HepG2 (cell line): ENCODE data around the gene LYZ. TPM values are rescaled to one million over a fixed set of nuclear protein-coding genes. Genes with fewer than 3 reads are reported as not detected.
A peak's percentile ranks its signal among the peaks of the same experiment; 100 is the strongest.

Experiments used
- FOXA1 ChIP-seq, 2 experiments: fragments of 450-650 bp in 1 of 2; sonication (generic) in 1 of 2; formaldehyde crosslinking in 1 of 2; IDR thresholded peaks; 2 replicates each; pipeline versions ENCODE4 v1.4.0 to v1.6.1; 2016 to 2020; ENCODE audit warnings: missing genetic modification reagents in 1 of 2
- GABPA ChIP-seq, 2 experiments: IDR thresholded peaks; 2 replicates each; pipeline ENCODE4 v1.6.1; 2011 to 2016; ENCODE audit warnings: low read depth in 2 of 2, low read length in 1 of 2, missing biosample characterization in 1 of 2, missing genetic modification characterization in 1 of 2
- HMG20B ChIP-seq: conservative IDR thresholded peaks from 2 replicates; pipeline ENCODE4 v1.6.1; 2016; ENCODE audit warnings: missing genetic modification reagents, missing compliant biosample characterization
- MAZ ChIP-seq, 2 experiments: sonication (generic) in 1 of 2; formaldehyde crosslinking in 1 of 2; IDR thresholded peaks; 2 replicates each; pipeline versions ENCODE4 v1.5.0 to v1.6.1; 2012 to 2020; ENCODE audit warnings: low read depth in 2 of 2, mild to moderate bottlenecking in 2 of 2, borderline replicate concordance in 1 of 2, improper control_type of control experiment in 1 of 2, low read length in 1 of 2, missing genetic modification reagents in 1 of 2, moderate library complexity in 1 of 2
- NCOR1 ChIP-seq: fragments of 200-600 bp; sonication (generic); IDR thresholded peaks from 2 replicates; pipeline ENCODE4 v1.7.0; 2017; ENCODE audit warnings: antibody characterized with exemption, low read length, borderline replicate concordance
- NFE2 ChIP-seq: sonication (generic); formaldehyde crosslinking; IDR thresholded peaks from 2 replicates; pipeline ENCODE4 v1.4.0; 2020; ENCODE audit warnings: missing genetic modification reagents
- NR1H2 ChIP-seq: sonication (generic); formaldehyde crosslinking; IDR thresholded peaks from 2 replicates; pipeline ENCODE4 v1.8.1; 2022; ENCODE audit warnings: low read depth, missing genetic modification reagents, borderline replicate concordance
- RARA ChIP-seq: IDR thresholded peaks from 2 replicates; pipeline ENCODE4 v1.6.1; 2016; ENCODE audit warnings: missing genetic modification reagents, missing compliant biosample characterization
- RERE ChIP-seq: IDR thresholded peaks from 2 replicates; pipeline ENCODE4 v1.6.1; 2016; ENCODE audit warnings: low read depth, missing genetic modification reagents, missing compliant biosample characterization
- SALL1 ChIP-seq: sonication (generic); formaldehyde crosslinking; IDR thresholded peaks from 2 replicates; pipeline ENCODE4 v1.8.0; 2022; ENCODE audit warnings: mild to moderate bottlenecking, missing genetic modification reagents
- SIN3A ChIP-seq: IDR thresholded peaks from 2 replicates; pipeline ENCODE4 v1.6.1; 2011; ENCODE audit warnings: low read depth, mild to moderate bottlenecking, control low read depth, low read length, borderline replicate concordance
- TEAD3 ChIP-seq: optimal IDR thresholded peaks from 2 replicates; pipeline ENCODE3; 2016; ENCODE audit warnings: borderline replicate concordance
- ZMYM4 ChIP-seq: sonication (generic); formaldehyde crosslinking; IDR thresholded peaks from 2 replicates; pipeline ENCODE4 v1.8.1; 2023; ENCODE audit warnings: mild to moderate bottlenecking, missing genetic modification reagents
- ZNF34 ChIP-seq: sonication (generic); formaldehyde crosslinking; IDR thresholded peaks from 2 replicates; pipeline ENCODE4 v1.4.0; 2020; ENCODE audit warnings: mild to moderate bottlenecking, missing genetic modification reagents, borderline replicate concordance
- ZSCAN20 ChIP-seq: sonication (generic); formaldehyde crosslinking; IDR thresholded peaks from 2 replicates; pipeline ENCODE4 v1.4.0; 2020; ENCODE audit warnings: missing genetic modification reagents, mild to moderate bottlenecking, borderline replicate concordance
- polyA plus RNA-seq, 8 experiments: library from polyadenylated mRNA; depleted of rRNA in 3 of 8; stranded (reverse) in 7 of 8; unstranded in 1 of 8; fragments of >200 nt; fragmentation: Illumina TruSeq in 4 of 8; extraction: Trizol in 4 of 8; gene quantifications; 2 replicates each; pipeline versions ENCODE4 v1.2.1 to v1.2.3, GENCODE V29; 2011 to 2016; ENCODE audit warnings: low read depth in 4 of 8, missing spikeins in 1 of 8, mixed read lengths in 1 of 8; ENCODE audit not compliant: insufficient read depth in 1 of 8
- total RNA-seq, 5 experiments: library from RNA; depleted of rRNA; stranded (reverse); fragments of >200 nt; fragmentation: Illumina TruSeq; extraction: Trizol; gene quantifications; 2 replicates each; pipeline ENCODE4 v1.2.3, GENCODE V29; 2016; ENCODE audit warnings: low read depth in 1 of 5
- TF ChIP-seq, protein P1 (sequence below): sonication (generic); formaldehyde crosslinking; IDR thresholded peaks from 2 replicates; pipeline ENCODE4 v1.4.0; 2020; ENCODE audit warnings: missing genetic modification reagents, low read depth, mild to moderate bottlenecking, borderline replicate concordance
- TF ChIP-seq, protein P2 (sequence below): sonication (generic); formaldehyde crosslinking; IDR thresholded peaks from 2 replicates; pipeline ENCODE4 v1.4.0; 2020; ENCODE audit warnings: missing genetic modification reagents

LYZ gene
- total and polyA plus RNA-seq, 2 of the 13 experiments (the other 11 are each of a cell fraction or from before 2014, with no cell fraction given) = 1,788 to 2,054 TPM

DNA sequence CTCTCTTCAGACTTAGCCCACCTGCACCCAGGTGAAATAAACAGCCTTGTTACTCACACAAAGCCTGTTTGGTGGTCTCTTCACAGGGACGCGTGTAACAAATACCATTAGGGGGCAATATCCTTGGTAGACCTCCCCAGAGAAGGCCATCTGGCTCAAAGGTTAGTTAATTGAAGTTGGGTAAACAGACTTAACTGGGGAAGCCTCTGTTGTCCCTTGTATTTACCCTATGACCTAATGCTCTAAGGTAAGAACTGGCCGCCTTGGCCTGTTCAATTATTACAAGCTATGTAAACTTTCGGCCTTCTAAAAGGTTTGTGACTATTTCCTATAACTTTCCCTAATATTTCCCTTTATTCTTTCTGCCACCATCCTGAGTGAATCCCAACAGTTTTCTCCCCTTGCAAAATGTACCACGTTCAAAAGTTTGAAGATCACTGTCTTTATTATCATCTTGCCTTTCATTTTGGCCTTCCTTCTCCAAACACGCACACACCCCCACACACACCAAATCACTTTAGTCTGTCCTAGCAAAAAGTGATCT lies 15.3 kb upstream of the LYZ start (continued):
- TF ChIP-seq RARA (CRISPR knock-in tag) (peak; percentile 86), GABPA (IDR thresholded peaks at IDR 0.05; ENCODE audit: low read depth, low read length) (no peak), GABPA (CRISPR knock-in tag; IDR thresholded peaks at IDR 0.05; ENCODE audit: low read depth) (peak; percentile 52), SIN3A (peak; percentile 73; the same call in 1 of the 2 replicates), RERE (peak; percentile 72), TEAD3 (CRISPR knock-in tag) (peak; percentile 80), HMG20B (CRISPR knock-in tag) (no peak), SALL1 (CRISPR knock-in tag) (peak; percentile 88), NR1H2 (CRISPR knock-in tag) (0 out of 2 replicates have a peak, but pooled peaks have one; percentile 57), NCOR1 (peak; percentile 80), FOXA1 (IDR thresholded peaks at IDR 0.05) (peak; percentile 51), FOXA1 (CRISPR knock-in tag; IDR thresholded peaks at IDR 0.05) (peak; percentile 82), ZNF34 (CRISPR knock-in tag) (no peak), ZSCAN20 (no peak), NFE2 (CRISPR knock-in tag) (no peak), MAZ (IDR thresholded peaks at IDR 0.05; ENCODE audit: borderline replicate concordance, low read depth, low read length) (no peak), MAZ (CRISPR knock-in tag; IDR thresholded peaks at IDR 0.05; ENCODE audit: low read depth) (peak; percentile 61; the same call in 1 of the 2 replicates), ZMYM4 (CRISPR knock-in tag) (no peak; the same call in 1 of the 2 replicates)
- TF ChIP-seq, protein P1, sequence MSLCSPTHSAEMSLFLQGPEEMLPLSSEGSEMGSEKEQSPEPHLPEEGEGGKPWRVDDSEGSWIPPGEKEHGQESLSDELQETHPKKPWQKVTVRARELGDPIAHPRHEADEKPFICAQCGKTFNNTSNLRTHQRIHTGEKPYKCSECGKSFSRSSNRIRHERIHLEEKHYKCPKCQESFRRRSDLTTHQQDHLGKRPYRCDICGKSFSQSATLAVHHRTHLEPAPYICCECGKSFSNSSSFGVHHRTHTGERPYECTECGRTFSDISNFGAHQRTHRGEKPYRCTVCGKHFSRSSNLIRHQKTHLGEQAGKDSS = 0 out of 2 replicates have a peak, but pooled peaks have one; percentile 52
- TF ChIP-seq, protein P2, sequence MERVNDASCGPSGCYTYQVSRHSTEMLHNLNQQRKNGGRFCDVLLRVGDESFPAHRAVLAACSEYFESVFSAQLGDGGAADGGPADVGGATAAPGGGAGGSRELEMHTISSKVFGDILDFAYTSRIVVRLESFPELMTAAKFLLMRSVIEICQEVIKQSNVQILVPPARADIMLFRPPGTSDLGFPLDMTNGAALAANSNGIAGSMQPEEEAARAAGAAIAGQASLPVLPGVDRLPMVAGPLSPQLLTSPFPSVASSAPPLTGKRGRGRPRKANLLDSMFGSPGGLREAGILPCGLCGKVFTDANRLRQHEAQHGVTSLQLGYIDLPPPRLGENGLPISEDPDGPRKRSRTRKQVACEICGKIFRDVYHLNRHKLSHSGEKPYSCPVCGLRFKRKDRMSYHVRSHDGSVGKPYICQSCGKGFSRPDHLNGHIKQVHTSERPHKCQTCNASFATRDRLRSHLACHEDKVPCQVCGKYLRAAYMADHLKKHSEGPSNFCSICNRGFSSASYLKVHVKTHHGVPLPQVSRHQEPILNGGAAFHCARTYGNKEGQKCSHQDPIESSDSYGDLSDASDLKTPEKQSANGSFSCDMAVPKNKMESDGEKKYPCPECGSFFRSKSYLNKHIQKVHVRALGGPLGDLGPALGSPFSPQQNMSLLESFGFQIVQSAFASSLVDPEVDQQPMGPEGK (CRISPR knock-in tag) = peak; percentile 89
